Caco-2 (cell line): ENCODE measurements around the gene SLC36A3. TPM values are rescaled to one million over a fixed set of nuclear protein-coding genes. Genes with fewer than 3 reads are reported as not detected.

Experiments used
- BruUV-seq: library from RNA; stranded (reverse); fragments of 400-500 nt; replicated peaks from 2 replicates; lab custom pipeline; 2021; lab: Mats Ljungman, UMichigan
- CTCF ChIA-PET: fragments of 300-600 bp; sonication (Branson Sonifier 250); formaldehyde crosslinking; loops from one replicate; lab custom pipeline; 2022; ENCODE audit warnings: antibody characterized with exemption; lab: Charles Lee
- POLR2A ChIA-PET: fragments of 300-600 bp; sonication (Branson Sonifier 250); formaldehyde crosslinking; loops from one replicate; lab custom pipeline; 2022; ENCODE audit warnings: antibody characterized with exemption; lab: Charles Lee
- DNase-seq, 2 experiments: peaks; one replicate each; pipeline versions ENCODE4 v3.0.0 to v3.0.0-alpha.2; 2020 to 2022
- H3K27me3 ChIP-seq: replicated peaks from 2 replicates; pipeline ENCODE4 v1.6.0; 2011; ENCODE audit warnings: low read length; ENCODE audit not compliant: control insufficient read depth, insufficient read depth
- H3K36me3 ChIP-seq: 2 replicates; pipeline ENCODE4 v1.5.1; 2011; ENCODE audit warnings: low read length; ENCODE audit not compliant: control insufficient read depth, insufficient read depth
- H3K4me1 ChIP-seq: fragments of 250-450 bp; sonication (Bioruptor Pico); 2 replicates; pipeline ENCODE4 v1.5.1; 2020; ENCODE audit warnings: mild to moderate bottlenecking
- H3K4me3 ChIP-seq: 2 replicates; pipeline ENCODE4 v1.5.1; 2011; ENCODE audit warnings: low read depth, mild to moderate bottlenecking, control low read depth, low read length
- H3K9me3 ChIP-seq: fragments of 250-450 bp; sonication (Bioruptor Pico); 2 replicates; pipeline ENCODE4 v1.5.1; 2020; ENCODE audit warnings: mild to moderate bottlenecking, moderate library complexity
- H3K27ac Mint-ChIP-seq: one replicate; pipeline ENCODE4 v1.8.0; 2022; ENCODE audit warnings: mixed read lengths; ENCODE audit not compliant: unreplicated experiment
- H3K27me3 Mint-ChIP-seq: one replicate; pipeline ENCODE4 v1.8.0; 2022; ENCODE audit warnings: mixed read lengths; ENCODE audit not compliant: insufficient read depth, unreplicated experiment
- H3K36me3 Mint-ChIP-seq: one replicate; pipeline ENCODE4 v1.8.0; 2022; ENCODE audit warnings: mild to moderate bottlenecking, mixed read lengths; ENCODE audit not compliant: insufficient read depth, unreplicated experiment
- H3K4me1 Mint-ChIP-seq: one replicate; pipeline ENCODE4 v1.8.0; 2022; ENCODE audit warnings: low read depth, mixed read lengths; ENCODE audit not compliant: unreplicated experiment
- H3K4me3 Mint-ChIP-seq: one replicate; pipeline ENCODE4 v1.8.0; 2022; ENCODE audit warnings: mild to moderate bottlenecking, moderate library complexity, mixed read lengths; ENCODE audit not compliant: unreplicated experiment
- H3K9me3 Mint-ChIP-seq: one replicate; pipeline ENCODE4 v1.8.0; 2022; ENCODE audit warnings: mixed read lengths; ENCODE audit not compliant: unreplicated experiment
- intact Hi-C: fragments of 100-400 bp; cut with micrococcal nuclease; formaldehyde crosslinking; loops from one replicate; pipeline ENCODE4 v1.10.0; 2022; ENCODE audit not compliant: unreplicated experiment
- total RNA-seq: library from RNA; stranded (reverse); gene quantifications from 2 replicates; pipeline ENCODE4 v1.2.3, GENCODE V29; 2022
- TF ChIP-seq, protein P1 (sequence below), 2 experiments: fragments of 200-600 bp in 1 of 2; IDR thresholded peaks; 1 replicate in 1 of 2; 2 replicates in 1 of 2; pipeline versions ENCODE4 v1.5.1 to v1.8.0; 2011 to 2022; ENCODE audit warnings: antibody characterized with exemption in 1 of 2, control low read depth in 1 of 2, inconsistent platforms in 1 of 2, low read depth in 1 of 2, low read length in 1 of 2, mild to moderate bottlenecking in 1 of 2, moderate library complexity in 1 of 2; ENCODE audit not compliant: insufficient read depth in 1 of 2, severe bottlenecking in 1 of 2, unreplicated experiment in 1 of 2

The SLC36A3 gene
- total RNA-seq, 1 experiment from 2014 or later: not detected

DNA sequence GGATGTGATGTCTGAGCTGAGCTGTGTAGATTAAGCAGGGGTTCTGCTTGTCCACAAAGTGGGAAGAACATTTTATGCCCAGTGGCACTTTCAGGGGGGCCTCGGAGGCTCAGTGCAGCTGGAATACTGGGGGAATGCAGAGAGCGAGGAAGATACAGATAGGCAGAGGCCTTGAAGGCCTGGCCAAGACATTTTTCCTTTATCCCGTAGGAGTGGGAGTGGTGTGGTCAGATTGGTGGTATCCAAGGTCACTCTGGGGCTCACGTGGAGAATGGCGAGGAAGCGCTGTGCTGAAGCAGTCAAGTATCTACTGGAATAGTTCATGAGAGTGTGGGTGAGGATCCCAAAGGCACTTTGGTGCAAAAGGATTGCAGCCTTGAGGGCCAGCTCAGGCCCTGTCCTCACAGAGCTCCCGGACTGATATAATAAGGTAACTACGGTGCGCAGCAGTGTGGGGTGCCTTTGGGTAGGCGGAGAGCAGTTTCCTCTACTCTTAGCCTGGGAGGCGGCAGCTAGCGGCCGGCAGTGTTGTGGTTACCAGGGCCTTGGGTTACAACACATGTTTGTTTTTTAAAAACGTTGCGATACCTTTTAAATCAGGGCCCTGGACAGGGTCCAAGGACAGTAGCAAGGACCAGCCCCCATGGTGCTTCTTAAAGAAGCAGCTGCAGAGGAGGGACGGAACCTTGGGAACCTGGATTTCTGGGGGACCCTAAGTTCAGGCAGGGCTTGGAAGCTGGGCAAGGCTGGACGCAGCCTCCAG is 68.9 kb downstream of the SLC36A3 start:
- DNase-seq: no peak
- H3K9me3 ChIP-seq: 0 out of 2 replicates have a peak, but pooled peaks cover 3% of the 10 kb centered on the region
- H3K27me3 ChIP-seq: no peaks in the 10 kb centered on the region
- H3K4me3 Mint-ChIP-seq: no peak overlapping the region
- no peak overlapping the region for H3K27ac Mint-ChIP-seq
- POLR2A ChIA-PET: no interaction called here
- CTCF ChIA-PET: interaction anchor here (0.9 kb wide), 1 partner anchor 11 kb away, joined by 3 read pairs; the partner anchor contains the start of gene CCDC69
- no peaks in the 10 kb centered on the region for H3K9me3 Mint-ChIP-seq
- peaks cover 3% of the 10 kb centered on the region for H3K27me3 Mint-ChIP-seq
- H3K4me1 ChIP-seq: no peaks in the 10 kb centered on the region
- TF ChIP-seq, protein P1, sequence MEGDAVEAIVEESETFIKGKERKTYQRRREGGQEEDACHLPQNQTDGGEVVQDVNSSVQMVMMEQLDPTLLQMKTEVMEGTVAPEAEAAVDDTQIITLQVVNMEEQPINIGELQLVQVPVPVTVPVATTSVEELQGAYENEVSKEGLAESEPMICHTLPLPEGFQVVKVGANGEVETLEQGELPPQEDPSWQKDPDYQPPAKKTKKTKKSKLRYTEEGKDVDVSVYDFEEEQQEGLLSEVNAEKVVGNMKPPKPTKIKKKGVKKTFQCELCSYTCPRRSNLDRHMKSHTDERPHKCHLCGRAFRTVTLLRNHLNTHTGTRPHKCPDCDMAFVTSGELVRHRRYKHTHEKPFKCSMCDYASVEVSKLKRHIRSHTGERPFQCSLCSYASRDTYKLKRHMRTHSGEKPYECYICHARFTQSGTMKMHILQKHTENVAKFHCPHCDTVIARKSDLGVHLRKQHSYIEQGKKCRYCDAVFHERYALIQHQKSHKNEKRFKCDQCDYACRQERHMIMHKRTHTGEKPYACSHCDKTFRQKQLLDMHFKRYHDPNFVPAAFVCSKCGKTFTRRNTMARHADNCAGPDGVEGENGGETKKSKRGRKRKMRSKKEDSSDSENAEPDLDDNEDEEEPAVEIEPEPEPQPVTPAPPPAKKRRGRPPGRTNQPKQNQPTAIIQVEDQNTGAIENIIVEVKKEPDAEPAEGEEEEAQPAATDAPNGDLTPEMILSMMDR (IDR thresholded peaks at IDR 0.05; ENCODE audit: insufficient read depth in 1 of 2, low read depth in 1 of 2, low read length in 1 of 2, severe bottlenecking in 1 of 2, unreplicated experiment in 1 of 2): no peak
- H3K36me3 Mint-ChIP-seq: no peaks in the 10 kb centered on the region
- intact Hi-C loops: loop anchor here (5.0 kb wide), 1 partner anchor 172 kb away; no protein-coding TSS in a partner anchor
- BruUV-seq: no TSS peak
- H3K4me3 ChIP-seq: no peak overlapping the region
- H3K36me3 ChIP-seq: no peaks in the 10 kb centered on the region
- H3K4me1 Mint-ChIP-seq: no peaks in the 10 kb centered on the region

DNA sequence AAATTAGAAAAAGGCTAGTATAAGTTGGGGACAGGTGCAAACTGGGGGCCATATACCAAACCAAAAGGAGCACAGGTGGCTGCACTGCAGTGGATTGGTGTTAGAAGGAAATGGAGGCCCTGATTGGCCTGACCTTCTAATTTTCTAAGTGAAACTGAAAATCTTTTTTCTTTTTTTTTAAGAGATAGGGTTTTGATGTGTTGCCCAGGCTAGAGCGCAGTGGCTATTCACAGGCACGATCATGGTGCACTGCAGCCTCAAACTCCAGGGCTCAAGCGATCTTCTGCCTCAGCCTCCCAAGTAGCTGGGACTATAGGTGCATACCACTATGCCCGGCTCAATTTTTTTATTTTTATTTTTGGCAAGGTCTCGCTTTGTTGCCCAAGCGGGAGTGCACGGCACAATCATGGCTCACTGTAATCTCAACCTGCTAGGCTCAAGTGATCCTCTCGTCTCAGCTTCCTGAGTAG is 69.9 kb downstream of the SLC36A3 start:
- Histone ChIP-seq H3K27me3 (no peaks in the 10 kb centered on the region), H3K4me1 (no peaks in the 10 kb centered on the region), H3K36me3 (no peaks in the 10 kb centered on the region), H3K4me3 (no peak overlapping the region), H3K9me3 (0 out of 2 replicates have a peak, but pooled peaks cover 3% of the 10 kb centered on the region)
- DNase-seq: no peak
- TF ChIP-seq, protein P1 (IDR thresholded peaks at IDR 0.05; ENCODE audit: insufficient read depth in 1 of 2, low read depth in 1 of 2, low read length in 1 of 2, severe bottlenecking in 1 of 2, unreplicated experiment in 1 of 2): no peak
- H3K4me1 Mint-ChIP-seq: no peaks in the 10 kb centered on the region
- no TSS peak for BruUV-seq
- no peak overlapping the region for H3K27ac Mint-ChIP-seq
- no peaks in the 10 kb centered on the region for H3K9me3 Mint-ChIP-seq
- ChIA-PET CTCF (no interaction called here), POLR2A (no interaction called here)
- H3K4me3 Mint-ChIP-seq: no peak overlapping the region
- intact Hi-C loops: loop anchor here (5.0 kb wide), 1 partner anchor 171 kb away; no protein-coding TSS in a partner anchor
- peaks cover 3% of the 10 kb centered on the region for H3K27me3 Mint-ChIP-seq
- no peaks in the 10 kb centered on the region for H3K36me3 Mint-ChIP-seq

DNA sequence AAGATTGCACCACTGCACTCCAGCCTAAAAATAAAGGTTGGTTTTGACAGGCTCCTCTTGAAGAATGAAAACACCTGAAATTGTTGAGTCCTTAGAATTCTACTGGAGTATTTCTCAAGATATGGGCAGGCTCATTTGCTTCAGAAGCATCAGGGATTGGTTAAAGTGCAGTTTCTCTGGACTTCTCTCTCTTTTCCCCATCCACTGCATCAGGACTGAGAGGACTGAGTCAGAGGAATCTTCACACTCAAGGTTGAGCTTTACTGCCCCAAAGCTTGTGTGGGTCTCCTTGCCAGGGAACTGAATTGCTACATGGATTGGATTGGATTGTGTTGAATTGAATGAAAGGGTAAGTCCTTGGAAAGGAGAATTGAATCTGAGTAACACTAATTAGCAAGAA is 72.2 kb downstream of the SLC36A3 start:
- Mint-ChIP-seq H3K9me3 (no peaks in the 10 kb centered on the region), H3K36me3 (no peaks in the 10 kb centered on the region), H3K4me1 (no peaks in the 10 kb centered on the region), H3K27ac (no peak overlapping the region), H3K27me3 (peaks cover 3% of the 10 kb centered on the region), H3K4me3 (no peak overlapping the region)
- H3K4me3 ChIP-seq: no peak overlapping the region
- H3K4me1 ChIP-seq: no peaks in the 10 kb centered on the region
- ChIA-PET CTCF (no interaction called here), POLR2A (no interaction called here)
- DNase-seq: no peak
- no peaks in the 10 kb centered on the region for H3K36me3 ChIP-seq
- intact Hi-C loops: loop anchor here (5.0 kb wide), 1 partner anchor 169 kb away; no protein-coding TSS in a partner anchor
- no TSS peak for BruUV-seq
- TF ChIP-seq, protein P1 (IDR thresholded peaks at IDR 0.05; ENCODE audit: insufficient read depth in 1 of 2, low read depth in 1 of 2, low read length in 1 of 2, severe bottlenecking in 1 of 2, unreplicated experiment in 1 of 2): no peak
- H3K9me3 ChIP-seq: 0 out of 2 replicates have a peak, but pooled peaks cover 3% of the 10 kb centered on the region
- no peaks in the 10 kb centered on the region for H3K27me3 ChIP-seq
